ENCODE data around the gene C7orf25. TPM values are rescaled to one million over a fixed set of nuclear protein-coding genes. Genes with fewer than 3 reads are reported as not detected.

Gene C7orf25
- total and polyA plus RNA-seq, 8 donors = 0.58 to 31.7 (median 2.4) TPM; not detected in 1

GRCh38 chr7:42940985-42941847 is 29.3 kb upstream of the C7orf25 start:
- 46 to 55% (median 53%) methylated on average over 13 of the region's 13 CpGs for WGBS, 5 donors
- H3K36me3 ChIP-seq = peaks cover 3 to 40% (median 39%) of the 10 kb centered on the region in 4 donors
- H3K9me3 ChIP-seq = no peaks in the 10 kb centered on the region
- intact Hi-C loops (cut with DNase I; ENCODE audit: low total_unique reads) = loop anchor here (5.0 to 10.0 kb wide), 2 partner anchors 174 to 321 kb away; partner anchors contain the start of gene HECW1
- TF ChIP-seq, protein P1, sequence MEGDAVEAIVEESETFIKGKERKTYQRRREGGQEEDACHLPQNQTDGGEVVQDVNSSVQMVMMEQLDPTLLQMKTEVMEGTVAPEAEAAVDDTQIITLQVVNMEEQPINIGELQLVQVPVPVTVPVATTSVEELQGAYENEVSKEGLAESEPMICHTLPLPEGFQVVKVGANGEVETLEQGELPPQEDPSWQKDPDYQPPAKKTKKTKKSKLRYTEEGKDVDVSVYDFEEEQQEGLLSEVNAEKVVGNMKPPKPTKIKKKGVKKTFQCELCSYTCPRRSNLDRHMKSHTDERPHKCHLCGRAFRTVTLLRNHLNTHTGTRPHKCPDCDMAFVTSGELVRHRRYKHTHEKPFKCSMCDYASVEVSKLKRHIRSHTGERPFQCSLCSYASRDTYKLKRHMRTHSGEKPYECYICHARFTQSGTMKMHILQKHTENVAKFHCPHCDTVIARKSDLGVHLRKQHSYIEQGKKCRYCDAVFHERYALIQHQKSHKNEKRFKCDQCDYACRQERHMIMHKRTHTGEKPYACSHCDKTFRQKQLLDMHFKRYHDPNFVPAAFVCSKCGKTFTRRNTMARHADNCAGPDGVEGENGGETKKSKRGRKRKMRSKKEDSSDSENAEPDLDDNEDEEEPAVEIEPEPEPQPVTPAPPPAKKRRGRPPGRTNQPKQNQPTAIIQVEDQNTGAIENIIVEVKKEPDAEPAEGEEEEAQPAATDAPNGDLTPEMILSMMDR (IDR thresholded peaks at IDR 0.05) = peak in 5 of 7 experiments; percentile 65 to 87 (median 80)
- TF ChIP-seq POLR2AphosphoS5 (IDR thresholded peaks at IDR 0.05) (peak in 1 of 3 donors; percentile 16), EP300 (IDR thresholded peaks at IDR 0.05) (no peak)
- H3K27me3 ChIP-seq = no peaks in the 10 kb centered on the region
- peak; percentile 81 to 91 for DNase-seq
- H3K27ac ChIP-seq = no peak overlapping the region
- H3K4me3 ChIP-seq = no peak overlapping the region
- H3K4me1 ChIP-seq = peaks cover 0 to 3% (median 1%) of the 10 kb centered on the region in 4 donors

- TF ChIP-seq POLR2AphosphoS5 (IDR thresholded peaks at IDR 0.05) (no peak), POLR2A (IDR thresholded peaks at IDR 0.05) (no peak), EP300 (IDR thresholded peaks at IDR 0.05) (no peak)
- TF ChIP-seq, protein P1 (IDR thresholded peaks at IDR 0.05) = no peak
- no peaks in the 10 kb centered on the region for H3K27me3 ChIP-seq
- H3K4me3 ChIP-seq = no peak overlapping the region
- no peak for DNase-seq
- 68 to 88% (median 82%) methylated on average over 4 of the region's 4 CpGs for WGBS, 5 donors
- peaks cover 3 to 55% (median 55%) of the 10 kb centered on the region in 4 donors for H3K36me3 ChIP-seq
- intact Hi-C loops (cut with DNase I; ENCODE audit: low total_unique reads) = loop anchor here (5.0 to 10.0 kb wide), 2 partner anchors 175 to 323 kb away; partner anchors contain the start of gene HECW1
- H3K27ac ChIP-seq = no peak overlapping the region
- no peaks in the 10 kb centered on the region for H3K9me3 ChIP-seq
- peaks cover under 1 to 18% (median 8%) of the 10 kb centered on the region in 4 donors for H3K4me1 ChIP-seq
Observed at GRCh38 chr7:42939457-42940240, 27.8 kb upstream of the C7orf25 start.

- H3K9me3 ChIP-seq = no peaks in the 10 kb centered on the region
- no peak overlapping the region for H3K4me3 ChIP-seq
- intact Hi-C loops (cut with DNase I; ENCODE audit: low total_unique reads) = no loop called here
- peaks cover 17 to 40% (median 28%) of the 10 kb centered on the region in 4 donors for H3K4me1 ChIP-seq
- H3K36me3 ChIP-seq = peaks cover 3 to 56% (median 55%) of the 10 kb centered on the region in 4 donors
- TF ChIP-seq, protein P1 (IDR thresholded peaks at IDR 0.05) = no peak
- TF ChIP-seq EP300 (IDR thresholded peaks at IDR 0.05) (no peak), POLR2A (IDR thresholded peaks at IDR 0.05) (no peak), POLR2AphosphoS5 (IDR thresholded peaks at IDR 0.05) (no peak)
- no peak overlapping the region for H3K27ac ChIP-seq
- 84 to 92% (median 89%) methylated on average over 5 of the region's 5 CpGs for WGBS, 5 donors
- DNase-seq = no peak
- no peaks in the 10 kb centered on the region for H3K27me3 ChIP-seq
Observed at GRCh38 chr7:42935861-42936260, 24.0 kb upstream of the C7orf25 start.

- Histone ChIP-seq H3K36me3 (peaks cover 3 to 46% (median 45%) of the 10 kb centered on the region in 4 donors), H3K9me3 (no peaks in the 10 kb centered on the region), H3K4me1 (peaks cover 33 to 56% (median 44%) of the 10 kb centered on the region in 4 donors), H3K27me3 (no peaks in the 10 kb centered on the region), H3K4me3 (peak overlapping the region in 1 of 4 donors; percentile 85), H3K27ac (no peak overlapping the region)
- intact Hi-C loops (cut with DNase I; ENCODE audit: low total_unique reads) = no loop called here
- no peak for DNase-seq
- 48 to 64% (median 58%) methylated on average over 3 of the region's 3 CpGs for WGBS, 5 donors
- TF ChIP-seq POLR2AphosphoS5 (IDR thresholded peaks at IDR 0.05) = no peak
- TF ChIP-seq, protein P1 (IDR thresholded peaks at IDR 0.05) = no peak
- TF ChIP-seq EP300 (IDR thresholded peaks at IDR 0.05) = no peak
- no peak for TF ChIP-seq POLR2A (IDR thresholded peaks at IDR 0.05)
Observed at GRCh38 chr7:42934291-42934690, 22.4 kb upstream of the C7orf25 start.
